SK-N-DZ (cell line): ENCODE measurements around the gene CAMTA1.
A peak's percentile ranks its signal among the peaks of the same experiment; 100 is the strongest.

Experiments used
- DNase-seq: peaks from one replicate; pipeline ENCODE4 v3.0.0-alpha.2; 2015; ENCODE audit warnings: low spot score

Gene CAMTA1

GRCh38 chr1:7553042-7553690, 767.9 kb downstream of the CAMTA1 start:
- peak; percentile 47 for DNase-seq

- DNase-seq, result no peak
Observed at GRCh38 chr1:7554385-7555235, 769.4 kb downstream of the CAMTA1 start.

GRCh38 chr1:7555391-7556185, 770.3 kb downstream of the CAMTA1 start:
- DNase-seq, result no peak

- DNase-seq, result no peak
Observed at GRCh38 chr1:7557301-7557891, 772.1 kb downstream of the CAMTA1 start.

- peak; percentile 65 for DNase-seq
Observed at GRCh38 chr1:7558041-7558461, 772.8 kb downstream of the CAMTA1 start.

GRCh38 chr1:7558481-7558880, 773.2 kb downstream of the CAMTA1 start:
- DNase-seq, result no peak

- no peak for DNase-seq
Observed at GRCh38 chr1:7558921-7559869, 773.9 kb downstream of the CAMTA1 start.

- DNase-seq, result no peak
Observed at GRCh38 chr1:7560128-7560527, 774.9 kb downstream of the CAMTA1 start.

- DNase-seq, result no peak
Observed at GRCh38 chr1:7560601-7561181, 775.4 kb downstream of the CAMTA1 start.

GRCh38 chr1:7561331-7561921, 776.2 kb downstream of the CAMTA1 start:
- peak; percentile 62 for DNase-seq

GRCh38 chr1:7561936-7562728, 776.9 kb downstream of the CAMTA1 start:
- DNase-seq, result no peak

GRCh38 chr1:7562729-7563605, 777.7 kb downstream of the CAMTA1 start:
- DNase-seq, result no peak

GRCh38 chr1:7564137-7564536, 778.9 kb downstream of the CAMTA1 start:
- DNase-seq, result peak; percentile 67

GRCh38 chr1:7565099-7565750, 780.0 kb downstream of the CAMTA1 start:
- no peak for DNase-seq

- no peak for DNase-seq
Observed at GRCh38 chr1:7566417-7567375, 781.4 kb downstream of the CAMTA1 start.

GRCh38 chr1:7567376-7567775, 782.1 kb downstream of the CAMTA1 start:
- no peak for DNase-seq
